HepG2 (cell line): ENCODE data around the gene TCERG1L. TPM values are rescaled to one million over a fixed set of nuclear protein-coding genes. Genes with fewer than 3 reads are reported as not detected.

Experiments
- ATAC-seq: fragments of 200-7000 bp; cut with Tn5 transposase; 3 replicates; pipeline ENCODE4 v1.9.1; 2020; ENCODE audit warnings: mild to moderate bottlenecking, moderate library complexity
- BruUV-seq: library from RNA; stranded (reverse); fragments of 400-500 nt; replicated peaks from 2 replicates; lab custom pipeline; 2021; lab: Mats Ljungman, UMichigan
- CTCF ChIA-PET: fragments of 300-600 bp; formaldehyde crosslinking; extraction: SDS; loops from one replicate; lab custom pipeline; 2021; ENCODE audit warnings: low total read pairs, inconsistent platforms, low intra/inter-chr PET ratio; lab: Yijun Ruan, JAX
- POLR2A ChIA-PET: fragments of 350-600 bp; sonication (Branson Sonifier 250); formaldehyde crosslinking; loops from one replicate; lab custom pipeline; 2020; ENCODE audit warnings: antibody characterized with exemption, inconsistent platforms; lab: Yijun Ruan, JAX
- DNase-seq: peaks from one replicate; pipeline ENCODE4 v3.0.0-alpha.2; 2015; ENCODE audit warnings: low spot score
- FAIRE-seq: peaks from 3 replicates; lab custom pipeline; 2011; peaks lifted over from hg19 to GRCh38; lab: Jason Lieb, UNC
- H2AFZ ChIP-seq: one replicate; pipeline ENCODE4 v1.6.1; 2011; ENCODE audit warnings: low read length, inconsistent platforms
- H3K27ac ChIP-seq: fragments of 300-600 bp; 3 replicates; pipeline ENCODE4 v1.8.0; 2011; ENCODE audit warnings: mixed run types, mild to moderate bottlenecking, mixed read lengths, low read length, inconsistent platforms; ENCODE audit not compliant: insufficient read depth; ENCODE audit errors: extremely low read length
- H3K27me3 ChIP-seq, 2 experiments: fragments of 200-600 bp in 1 of 2; 2 replicates in 1 of 2; 3 replicates in 1 of 2; pipeline versions ENCODE4 v1.6.0 to v1.8.0; 2011; ENCODE audit warnings: low read length in 2 of 2, mild to moderate bottlenecking in 2 of 2, moderate library complexity in 2 of 2, inconsistent platforms in 1 of 2; ENCODE audit not compliant: insufficient read depth in 2 of 2, control insufficient read depth in 1 of 2
- H3K36me3 ChIP-seq, 2 experiments: fragments of 200-600 bp in 1 of 2; replicated peaks in 1 of 2; 2 replicates in 1 of 2; 3 replicates in 1 of 2; pipeline versions ENCODE4 v1.5.1 to v1.8.0; 2011; ENCODE audit warnings: low read length in 2 of 2, inconsistent platforms in 1 of 2; ENCODE audit not compliant: insufficient read depth in 2 of 2, control insufficient read depth in 1 of 2
- H3K4me1 ChIP-seq: 2 replicates; pipeline ENCODE4 v1.5.1; 2012; ENCODE audit warnings: low read length, inconsistent platforms; ENCODE audit not compliant: insufficient read depth
- H3K4me2 ChIP-seq: 2 replicates; pipeline ENCODE4 v1.6.0; 2011; ENCODE audit warnings: low read depth, low read length, inconsistent platforms
- H3K4me3 ChIP-seq, 3 experiments: fragments of 200-600 bp in 1 of 3; sonication (generic), shearing (Covaris generic) in 1 of 3; replicated peaks in 1 of 3; 2 replicates each; pipeline ENCODE4 v1.5.1; 2011 to 2016; ENCODE audit warnings: low read length in 3 of 3, inconsistent platforms in 2 of 3, low read depth in 2 of 3, mild to moderate bottlenecking in 2 of 3, control low read depth in 1 of 3, mixed read lengths in 1 of 3; ENCODE audit not compliant: insufficient read depth in 1 of 3
- H3K79me2 ChIP-seq: one replicate; pipeline ENCODE4 v1.6.1; 2011; ENCODE audit warnings: low read length, inconsistent platforms; ENCODE audit not compliant: insufficient read depth
- H3K9ac ChIP-seq: 2 replicates; pipeline ENCODE4 v1.6.0; 2011; ENCODE audit warnings: mild to moderate bottlenecking, low read depth, low read length, inconsistent platforms; ENCODE audit not compliant: insufficient read depth
- H3K9me3 ChIP-seq: 2 replicates; pipeline ENCODE4 v1.5.1; 2012; ENCODE audit warnings: mild to moderate bottlenecking, low read length
- H4K20me1 ChIP-seq: 2 replicates; pipeline ENCODE4 v1.6.0; 2011; ENCODE audit warnings: inconsistent platforms, mild to moderate bottlenecking, low read length, moderate library complexity; ENCODE audit not compliant: insufficient read depth
- ATF7-NPFF ChIP-seq: sonication (generic); formaldehyde crosslinking; IDR thresholded peaks from 2 replicates; pipeline ENCODE4 v1.8.1; 2023; ENCODE audit warnings: mild to moderate bottlenecking, low read depth, missing genetic modification reagents, moderate library complexity
- CBX1 ChIP-seq: IDR thresholded peaks from one replicate; pipeline ENCODE4 v1.6.1; 2016; ENCODE audit warnings: antibody characterized with exemption, low read depth
- DNMT1 ChIP-seq: sonication (generic); formaldehyde crosslinking; IDR thresholded peaks from 2 replicates; pipeline ENCODE4 v1.5.1; 2020; ENCODE audit warnings: mild to moderate bottlenecking, missing genetic modification reagents
- GPBP1L1 ChIP-seq: sonication (generic); formaldehyde crosslinking; IDR thresholded peaks from 2 replicates; pipeline ENCODE4 v1.5.0; 2020; ENCODE audit warnings: mild to moderate bottlenecking, missing genetic modification reagents
- HNF1A ChIP-seq, 2 experiments: sonication (generic) in 1 of 2; formaldehyde crosslinking in 1 of 2; IDR thresholded peaks; 2 replicates each; pipeline versions ENCODE4 v1.4.0 to v1.6.1; 2016 to 2020; ENCODE audit warnings: borderline replicate concordance in 1 of 2, low read depth in 1 of 2, mild to moderate bottlenecking in 1 of 2, missing genetic modification reagents in 1 of 2
- HNF4G ChIP-seq, 2 experiments: sonication (generic) in 1 of 2; formaldehyde crosslinking in 1 of 2; IDR thresholded peaks; 2 replicates each; pipeline versions ENCODE4 v1.4.0 to v1.6.1; 2011 to 2020; ENCODE audit warnings: borderline replicate concordance in 2 of 2, low read depth in 2 of 2, mild to moderate bottlenecking in 2 of 2, low read length in 1 of 2, missing genetic modification reagents in 1 of 2, moderate library complexity in 1 of 2
- KDM2A ChIP-seq: sonication (generic); formaldehyde crosslinking; IDR thresholded peaks from 2 replicates; pipeline ENCODE4 v1.4.0; 2020; ENCODE audit warnings: low read depth, missing genetic modification reagents, borderline replicate concordance
- ZNF296 ChIP-seq: sonication (generic); formaldehyde crosslinking; conservative IDR thresholded peaks from 2 replicates; pipeline ENCODE4 v1.5.0; 2020; ENCODE audit warnings: mild to moderate bottlenecking, missing genetic modification reagents
- ZNF614 ChIP-seq: IDR thresholded peaks from 2 replicates; pipeline ENCODE4 v1.6.1; 2018; ENCODE audit warnings: missing biosample characterization, missing genetic modification reagents, inconsistent platforms, borderline replicate concordance
- ZNF766 ChIP-seq: sonication (generic); formaldehyde crosslinking; IDR thresholded peaks from 2 replicates; pipeline ENCODE4 v1.5.0; 2020; ENCODE audit warnings: missing genetic modification reagents, borderline replicate concordance
- WGBS: methylation state at CpG from one replicate; pipeline ENCODE4 v1.1.6; 2017; ENCODE audit warnings: low lambda C conversion rate; 5-methylcytosine and 5-hydroxymethylcytosine counted together
- in situ Hi-C: cut with HindIII; loops from 2 replicates; pipeline ENCODE4 v1.10.0; 2017; ENCODE audit warnings: low pct_unique_long_range_greater_than_20kb; ENCODE audit not compliant: extremely low pct_ligation_motif_present
- intact Hi-C: fragments of 100-400 bp; cut with micrococcal nuclease; formaldehyde crosslinking; loops from one replicate; pipeline ENCODE4 v1.10.0; 2022; ENCODE audit not compliant: unreplicated experiment
- polyA plus RNA-seq, 8 experiments: library from polyadenylated mRNA; depleted of rRNA in 3 of 8; stranded (reverse) in 7 of 8; unstranded in 1 of 8; fragments of >200 nt; fragmentation: Illumina TruSeq in 4 of 8; extraction: Trizol in 4 of 8; gene quantifications; 2 replicates each; pipeline versions ENCODE4 v1.2.1 to v1.2.3, GENCODE V29; 2011 to 2016; ENCODE audit warnings: low read depth in 4 of 8, missing spikeins in 1 of 8, mixed read lengths in 1 of 8; ENCODE audit not compliant: insufficient read depth in 1 of 8
- total RNA-seq, 5 experiments: library from RNA; depleted of rRNA; stranded (reverse); fragments of >200 nt; fragmentation: Illumina TruSeq; extraction: Trizol; gene quantifications; 2 replicates each; pipeline ENCODE4 v1.2.3, GENCODE V29; 2016; ENCODE audit warnings: low read depth in 1 of 5
- TF ChIP-seq, protein P1 (sequence below): sonication (generic); formaldehyde crosslinking; IDR thresholded peaks from 2 replicates; pipeline ENCODE4 v1.4.0; 2020; ENCODE audit warnings: mild to moderate bottlenecking, missing genetic modification reagents

The TCERG1L gene
- total and polyA plus RNA-seq, 2 of the 13 experiments (the other 11 are each of a cell fraction or from before 2014, with no cell fraction given) = not detected

GRCh38 chr10:131074682-131075081 lies 236.8 kb downstream of the TCERG1L start:
- in situ Hi-C loops (no loop called here), intact Hi-C loops (no loop called here)
- 0% methylated on average over 4 of the region's 8 CpGs for WGBS
- H3K36me3 ChIP-seq = no peaks in the 10 kb centered on the region
- ATAC-seq (no peak), DNase-seq (no peak), FAIRE-seq (no peak)
- H3K27me3 ChIP-seq = peaks cover 3 to 27% of the 10 kb centered on the region in 2 experiments; a peak in 3 of 5 replicates
- CTCF ChIA-PET = no interaction called here
- no peak overlapping the region for H3K9ac ChIP-seq
- H3K4me2 ChIP-seq = no peak overlapping the region
- POLR2A ChIA-PET = no interaction called here
- no peak overlapping the region for H3K4me3 ChIP-seq
- BruUV-seq = no TSS peak
- no peak overlapping the region for H3K27ac ChIP-seq
- H3K4me1 ChIP-seq = no peaks in the 10 kb centered on the region
- no peaks in the 10 kb centered on the region for H3K9me3 ChIP-seq
- H3K79me2 ChIP-seq = no peaks in the 10 kb centered on the region
- H4K20me1 ChIP-seq = no peaks in the 10 kb centered on the region
- H2AFZ ChIP-seq = no peak overlapping the region
- TF ChIP-seq HNF1A (IDR thresholded peaks at IDR 0.05; ENCODE audit: low read depth) (no peak), HNF1A (CRISPR knock-in tag; IDR thresholded peaks at IDR 0.05; ENCODE audit: borderline replicate concordance) (no peak), CBX1 (no peak), ZNF766 (CRISPR knock-in tag) (no peak), GPBP1L1 (CRISPR knock-in tag) (no peak), KDM2A (CRISPR knock-in tag) (no peak), HNF4G (IDR thresholded peaks at IDR 0.05; ENCODE audit: borderline replicate concordance, low read depth, low read length) (no peak), HNF4G (CRISPR knock-in tag; IDR thresholded peaks at IDR 0.05; ENCODE audit: borderline replicate concordance, low read depth) (no peak), ATF7-NPFF (CRISPR knock-in tag) (no peak), ZNF296 (no peak), DNMT1 (CRISPR knock-in tag) (no peak), ZNF614 (CRISPR knock-in tag) (no peak)
- TF ChIP-seq, protein P1, sequence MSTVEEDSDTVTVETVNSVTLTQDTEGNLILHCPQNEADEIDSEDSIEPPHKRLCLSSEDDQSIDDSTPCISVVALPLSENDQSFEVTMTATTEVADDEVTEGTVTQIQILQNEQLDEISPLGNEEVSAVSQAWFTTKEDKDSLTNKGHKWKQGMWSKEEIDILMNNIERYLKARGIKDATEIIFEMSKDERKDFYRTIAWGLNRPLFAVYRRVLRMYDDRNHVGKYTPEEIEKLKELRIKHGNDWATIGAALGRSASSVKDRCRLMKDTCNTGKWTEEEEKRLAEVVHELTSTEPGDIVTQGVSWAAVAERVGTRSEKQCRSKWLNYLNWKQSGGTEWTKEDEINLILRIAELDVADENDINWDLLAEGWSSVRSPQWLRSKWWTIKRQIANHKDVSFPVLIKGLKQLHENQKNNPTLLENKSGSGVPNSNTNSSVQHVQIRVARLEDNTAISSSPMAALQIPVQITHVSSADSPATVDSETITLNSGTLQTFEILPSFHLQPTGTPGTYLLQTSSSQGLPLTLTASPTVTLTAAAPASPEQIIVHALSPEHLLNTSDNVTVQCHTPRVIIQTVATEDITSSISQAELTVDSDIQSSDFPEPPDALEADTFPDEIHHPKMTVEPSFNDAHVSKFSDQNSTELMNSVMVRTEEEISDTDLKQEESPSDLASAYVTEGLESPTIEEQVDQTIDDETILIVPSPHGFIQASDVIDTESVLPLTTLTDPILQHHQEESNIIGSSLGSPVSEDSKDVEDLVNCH (CRISPR knock-in tag) = no peak
